Vagina (tissue), 2 donors: ENCODE results near the gene RELL1.

Experiments used
- CTCF ChIP-seq, 3 experiments: fragments of 450-650 bp in 2 of 3; fragments of 200-600 bp in 1 of 3; sonication (generic) in 1 of 3; IDR thresholded peaks; one replicate each; pipeline ENCODE4 v1.5.1; 2017 to 2019; ENCODE audit warnings: antibody characterized with exemption in 3 of 3, mild to moderate bottlenecking in 2 of 3, moderate library complexity in 2 of 3
- POLR2A ChIP-seq, 2 donors: fragments of 450-650 bp; IDR thresholded peaks; one replicate each; pipeline ENCODE4 v1.6.1; 2017; ENCODE audit warnings: antibody characterized with exemption in 2 of 2, mild to moderate bottlenecking in 2 of 2, moderate library complexity in 2 of 2

- TF ChIP-seq CTCF (IDR thresholded peaks at IDR 0.05) (no peak), POLR2A (IDR thresholded peaks at IDR 0.05) (no peak)
These were observed 70.5 kb downstream of the RELL1 start for GRCh38 chr4:37615720-37616063.
